T-helper 2 cell (primary cell): ENCODE data around the gene FUT8.
"Not testable (repeated sequence)": the region's sequence is repeated elsewhere in the genome, so short reads cannot be mapped to it uniquely, and the experiment has no call there.

Experiments
- DNase-seq, 5 experiments: peaks; one replicate each; pipeline versions ENCODE4 v3.0.0 to v3.0.0-alpha.2; 2012 to 2022

The FUT8 gene

GRCh38 chr14:65456247-65456646, 43.7 kb downstream of the FUT8 start:
- DNase-seq: no peak

- no peak for DNase-seq
Measured at GRCh38 chr14:65461730-65462129, 49.2 kb downstream of the FUT8 start.

GRCh38 chr14:65462411-65462810, 49.9 kb downstream of the FUT8 start:
- peak in 1 of 5 experiments; percentile 49 for DNase-seq

- DNase-seq: no peak
Measured at GRCh38 chr14:65465584-65465983, 53.1 kb downstream of the FUT8 start.

GRCh38 chr14:65467926-65468325, 55.4 kb downstream of the FUT8 start:
- not testable (repeated sequence) for DNase-seq

- no peak for DNase-seq
Measured at GRCh38 chr14:65469903-65470302, 57.4 kb downstream of the FUT8 start.

- no peak for DNase-seq
Measured at GRCh38 chr14:65470404-65470880, 57.9 kb downstream of the FUT8 start.

GRCh38 chr14:65471038-65471878, 58.7 kb downstream of the FUT8 start:
- DNase-seq: peak in 1 of 5 experiments; percentile 17

GRCh38 chr14:65472189-65472588, 59.7 kb downstream of the FUT8 start:
- DNase-seq: no peak

- peak in 1 of 5 experiments; percentile 71 for DNase-seq
Measured at GRCh38 chr14:65476273-65476941, 63.9 kb downstream of the FUT8 start.

GRCh38 chr14:65476942-65477318, 64.4 kb downstream of the FUT8 start:
- DNase-seq: no peak

- no peak for DNase-seq
Measured at GRCh38 chr14:65478017-65478416, 65.5 kb downstream of the FUT8 start.

- peak in 1 of 5 experiments; percentile 68 for DNase-seq
Measured at GRCh38 chr14:65478596-65478995, 66.1 kb downstream of the FUT8 start.

GRCh38 chr14:65479386-65479785, 66.9 kb downstream of the FUT8 start:
- no peak for DNase-seq

- DNase-seq: no peak
Measured at GRCh38 chr14:65482757-65483438, 70.4 kb downstream of the FUT8 start.

- no peak for DNase-seq
Measured at GRCh38 chr14:65483647-65484046, 71.1 kb downstream of the FUT8 start.

GRCh38 chr14:65485516-65485915, 73.0 kb downstream of the FUT8 start:
- DNase-seq: no peak

GRCh38 chr14:65486863-65487262, 74.3 kb downstream of the FUT8 start:
- DNase-seq: no peak

- DNase-seq: no peak
Measured at GRCh38 chr14:65487783-65488494, 75.4 kb downstream of the FUT8 start.

- DNase-seq: no peak
Measured at GRCh38 chr14:65491274-65491673, 78.7 kb downstream of the FUT8 start.

GRCh38 chr14:65492266-65492665, 79.7 kb downstream of the FUT8 start:
- DNase-seq: no peak

GRCh38 chr14:65495196-65495595, 82.7 kb downstream of the FUT8 start:
- DNase-seq: no peak
